Activated CD4-positive, alpha-beta memory T cell treated with anti-CD3 and anti-CD28 coated beads, Interleukin-2, amount 10 ng/mL, durations not matched to agents 7 days and 5 days (primary cell): ENCODE measurements around the gene NLGN1. TPM values are rescaled to one million over a fixed set of nuclear protein-coding genes. Genes with fewer than 3 reads are reported as not detected.
"Not testable (repeated sequence)": the region's sequence is repeated elsewhere in the genome, so short reads cannot be mapped to it uniquely, and the experiment has no call there.

Experiments used
- CTCF ChIA-PET: fragments of 350-600 bp; sonication (Branson Sonifier 250); formaldehyde crosslinking; loops from one replicate; lab custom pipeline; 2021; ENCODE audit warnings: antibody characterized with exemption, inconsistent platforms; lab: Charles Lee
- POLR2A ChIA-PET: fragments of 350-600 bp; sonication (Branson Sonifier 250); formaldehyde crosslinking; loops from one replicate; lab custom pipeline; 2021; ENCODE audit warnings: antibody characterized with exemption; lab: Charles Lee
- DNase-seq: peaks from one replicate; pipeline ENCODE4 v3.0.0-alpha.2; 2020
- H3K27ac Mint-ChIP-seq: one replicate; pipeline ENCODE4 v1.8.0; 2021; ENCODE audit warnings: mild to moderate bottlenecking, mixed read lengths
- H3K27me3 Mint-ChIP-seq: one replicate; pipeline ENCODE4 v1.8.0; 2021; ENCODE audit warnings: mixed read lengths
- H3K36me3 Mint-ChIP-seq: one replicate; pipeline ENCODE4 v1.8.0; 2021; ENCODE audit warnings: low read depth, mixed read lengths
- H3K4me1 Mint-ChIP-seq: one replicate; pipeline ENCODE4 v1.8.0; 2021; ENCODE audit warnings: mixed read lengths
- H3K4me3 Mint-ChIP-seq: one replicate; pipeline ENCODE4 v1.8.0; 2021; ENCODE audit warnings: mild to moderate bottlenecking, mixed read lengths
- H3K9me3 Mint-ChIP-seq: one replicate; pipeline ENCODE4 v1.8.0; 2021; ENCODE audit warnings: mixed read lengths
- total RNA-seq, 2 experiments: library from RNA; stranded (reverse); gene quantifications; one replicate each; pipeline ENCODE4 v1.2.3, GENCODE V29; 2021

Gene NLGN1
- total RNA-seq, 2 experiments from 2014 or later: not detected

GRCh38 chr3:173402656-173403055 lies 5.1 kb downstream of the NLGN1 start:
- DNase-seq: no peak
- H3K4me3 Mint-ChIP-seq: no peak overlapping the region
- peaks cover 22% of the 10 kb centered on the region for H3K27me3 Mint-ChIP-seq
- no peaks in the 10 kb centered on the region for H3K9me3 Mint-ChIP-seq
- POLR2A ChIA-PET: no interaction called here
- no peaks in the 10 kb centered on the region for H3K4me1 Mint-ChIP-seq
- CTCF ChIA-PET: no interaction called here
- H3K27ac Mint-ChIP-seq: no peak overlapping the region
- no peaks in the 10 kb centered on the region for H3K36me3 Mint-ChIP-seq

- H3K9me3 Mint-ChIP-seq: no peaks in the 10 kb centered on the region
- no peak overlapping the region for H3K27ac Mint-ChIP-seq
- no peak overlapping the region for H3K4me3 Mint-ChIP-seq
- H3K27me3 Mint-ChIP-seq: peaks cover 15% of the 10 kb centered on the region
- no peaks in the 10 kb centered on the region for H3K36me3 Mint-ChIP-seq
- CTCF ChIA-PET: no interaction called here
- POLR2A ChIA-PET: no interaction called here
- no peak for DNase-seq
- H3K4me1 Mint-ChIP-seq: no peaks in the 10 kb centered on the region
Observed at GRCh38 chr3:173403376-173403775, 5.8 kb downstream of the NLGN1 start.

- Mint-ChIP-seq H3K27ac (no peak overlapping the region), H3K36me3 (no peaks in the 10 kb centered on the region), H3K9me3 (no peaks in the 10 kb centered on the region), H3K27me3 (peaks cover 7% of the 10 kb centered on the region), H3K4me1 (no peaks in the 10 kb centered on the region), H3K4me3 (no peak overlapping the region)
- ChIA-PET CTCF (no interaction called here), POLR2A (no interaction called here)
- DNase-seq: no peak
Observed at GRCh38 chr3:173404156-173404555, 6.6 kb downstream of the NLGN1 start.

GRCh38 chr3:173410436-173410835 lies 12.9 kb downstream of the NLGN1 start:
- ChIA-PET CTCF (no interaction called here), POLR2A (no interaction called here)
- H3K4me3 Mint-ChIP-seq: no peak overlapping the region

GRCh38 chr3:173410849-173411248 lies 13.3 kb downstream of the NLGN1 start:
- DNase-seq: no peak
- H3K4me1 Mint-ChIP-seq: no peaks in the 10 kb centered on the region
- CTCF ChIA-PET: no interaction called here
- POLR2A ChIA-PET: no interaction called here
- H3K27ac Mint-ChIP-seq: no peak overlapping the region
- H3K4me3 Mint-ChIP-seq: no peak overlapping the region
- H3K27me3 Mint-ChIP-seq: no peaks in the 10 kb centered on the region
- H3K9me3 Mint-ChIP-seq: no peaks in the 10 kb centered on the region
- no peaks in the 10 kb centered on the region for H3K36me3 Mint-ChIP-seq

More at GRCh38 chr3:173410436-173410835, 12.9 kb downstream of the NLGN1 start:
- Mint-ChIP-seq H3K36me3 (no peaks in the 10 kb centered on the region), H3K27ac (no peak overlapping the region), H3K9me3 (no peaks in the 10 kb centered on the region), H3K27me3 (no peaks in the 10 kb centered on the region), H3K4me1 (no peaks in the 10 kb centered on the region)
- DNase-seq: no peak

GRCh38 chr3:173411375-173411973 lies 13.9 kb downstream of the NLGN1 start:
- Mint-ChIP-seq H3K4me3 (no peak overlapping the region), H3K27me3 (no peaks in the 10 kb centered on the region), H3K9me3 (no peaks in the 10 kb centered on the region), H3K27ac (no peak overlapping the region), H3K4me1 (no peaks in the 10 kb centered on the region), H3K36me3 (no peaks in the 10 kb centered on the region)
- POLR2A ChIA-PET: no interaction called here
- DNase-seq: no peak
- CTCF ChIA-PET: no interaction called here

GRCh38 chr3:173416070-173416469 lies 18.5 kb downstream of the NLGN1 start:
- no peak for DNase-seq
- POLR2A ChIA-PET: no interaction called here
- no peaks in the 10 kb centered on the region for H3K9me3 Mint-ChIP-seq
- no peak overlapping the region for H3K27ac Mint-ChIP-seq
- CTCF ChIA-PET: no interaction called here
- no peaks in the 10 kb centered on the region for H3K27me3 Mint-ChIP-seq
- no peaks in the 10 kb centered on the region for H3K4me1 Mint-ChIP-seq
- H3K4me3 Mint-ChIP-seq: no peak overlapping the region
- no peaks in the 10 kb centered on the region for H3K36me3 Mint-ChIP-seq

GRCh38 chr3:173429076-173429475 lies 31.5 kb downstream of the NLGN1 start:
- H3K4me3 Mint-ChIP-seq: no peak overlapping the region
- peaks cover 9% of the 10 kb centered on the region for H3K9me3 Mint-ChIP-seq
- H3K36me3 Mint-ChIP-seq: no peaks in the 10 kb centered on the region
- ChIA-PET CTCF (no interaction called here), POLR2A (no interaction called here)
- no peak overlapping the region for H3K27ac Mint-ChIP-seq
- H3K4me1 Mint-ChIP-seq: no peaks in the 10 kb centered on the region
- no peak for DNase-seq
- no peaks in the 10 kb centered on the region for H3K27me3 Mint-ChIP-seq

GRCh38 chr3:173429527-173429926 lies 32.0 kb downstream of the NLGN1 start:
- H3K9me3 Mint-ChIP-seq: peaks cover 9% of the 10 kb centered on the region
- no peaks in the 10 kb centered on the region for H3K27me3 Mint-ChIP-seq
- H3K36me3 Mint-ChIP-seq: no peaks in the 10 kb centered on the region
- H3K4me1 Mint-ChIP-seq: no peaks in the 10 kb centered on the region
- ChIA-PET POLR2A (no interaction called here), CTCF (no interaction called here)
- no peak for DNase-seq
- H3K4me3 Mint-ChIP-seq: no peak overlapping the region
- H3K27ac Mint-ChIP-seq: no peak overlapping the region

GRCh38 chr3:173430576-173430975 lies 33.0 kb downstream of the NLGN1 start:
- no peak for DNase-seq
- H3K4me3 Mint-ChIP-seq: no peak overlapping the region
- H3K27ac Mint-ChIP-seq: no peak overlapping the region
- no peaks in the 10 kb centered on the region for H3K4me1 Mint-ChIP-seq
- H3K27me3 Mint-ChIP-seq: no peaks in the 10 kb centered on the region
- ChIA-PET POLR2A (no interaction called here), CTCF (no interaction called here)
- H3K9me3 Mint-ChIP-seq: peaks cover 9% of the 10 kb centered on the region
- no peaks in the 10 kb centered on the region for H3K36me3 Mint-ChIP-seq

GRCh38 chr3:173439004-173439403 lies 41.5 kb downstream of the NLGN1 start:
- H3K4me3 Mint-ChIP-seq: no peak overlapping the region
- H3K9me3 Mint-ChIP-seq: no peaks in the 10 kb centered on the region
- no peaks in the 10 kb centered on the region for H3K27me3 Mint-ChIP-seq
- ChIA-PET CTCF (no interaction called here), POLR2A (no interaction called here)
- H3K27ac Mint-ChIP-seq: no peak overlapping the region
- no peaks in the 10 kb centered on the region for H3K36me3 Mint-ChIP-seq
- no peaks in the 10 kb centered on the region for H3K4me1 Mint-ChIP-seq
- DNase-seq: no peak

GRCh38 chr3:173440514-173440913 lies 43.0 kb downstream of the NLGN1 start:
- Mint-ChIP-seq H3K4me3 (no peak overlapping the region), H3K4me1 (no peaks in the 10 kb centered on the region), H3K9me3 (no peaks in the 10 kb centered on the region), H3K27me3 (no peaks in the 10 kb centered on the region), H3K27ac (no peak overlapping the region), H3K36me3 (no peaks in the 10 kb centered on the region)
- ChIA-PET POLR2A (no interaction called here), CTCF (no interaction called here)
- DNase-seq: no peak

GRCh38 chr3:173451561-173451960 lies 54.0 kb downstream of the NLGN1 start:
- POLR2A ChIA-PET, H3K36me3 Mint-ChIP-seq: not testable (repeated sequence)
- peaks cover 11% of the 10 kb centered on the region for H3K9me3 Mint-ChIP-seq

GRCh38 chr3:173463250-173463649 lies 65.7 kb downstream of the NLGN1 start:
- Mint-ChIP-seq H3K36me3 (no peaks in the 10 kb centered on the region), H3K9me3 (peaks cover 2% of the 10 kb centered on the region), H3K4me3 (no peak overlapping the region), H3K4me1 (no peaks in the 10 kb centered on the region), H3K27ac (no peak overlapping the region), H3K27me3 (no peaks in the 10 kb centered on the region)
- CTCF ChIA-PET: no interaction called here
- POLR2A ChIA-PET: no interaction called here
- DNase-seq: no peak

More at GRCh38 chr3:173451561-173451960, 54.0 kb downstream of the NLGN1 start:
- H3K27ac Mint-ChIP-seq, H3K4me3 Mint-ChIP-seq, CTCF ChIA-PET, DNase-seq, H3K27me3 Mint-ChIP-seq, H3K4me1 Mint-ChIP-seq: not testable (repeated sequence)
